ELF-1 (cell line): ENCODE measurements around the gene FLAD1.

Source experiments
- DNase-seq: peaks from one replicate; pipeline ENCODE4 v3.0.0-alpha.2; 2016; ENCODE audit warnings: low read depth, low spot score

Gene FLAD1

DNA sequence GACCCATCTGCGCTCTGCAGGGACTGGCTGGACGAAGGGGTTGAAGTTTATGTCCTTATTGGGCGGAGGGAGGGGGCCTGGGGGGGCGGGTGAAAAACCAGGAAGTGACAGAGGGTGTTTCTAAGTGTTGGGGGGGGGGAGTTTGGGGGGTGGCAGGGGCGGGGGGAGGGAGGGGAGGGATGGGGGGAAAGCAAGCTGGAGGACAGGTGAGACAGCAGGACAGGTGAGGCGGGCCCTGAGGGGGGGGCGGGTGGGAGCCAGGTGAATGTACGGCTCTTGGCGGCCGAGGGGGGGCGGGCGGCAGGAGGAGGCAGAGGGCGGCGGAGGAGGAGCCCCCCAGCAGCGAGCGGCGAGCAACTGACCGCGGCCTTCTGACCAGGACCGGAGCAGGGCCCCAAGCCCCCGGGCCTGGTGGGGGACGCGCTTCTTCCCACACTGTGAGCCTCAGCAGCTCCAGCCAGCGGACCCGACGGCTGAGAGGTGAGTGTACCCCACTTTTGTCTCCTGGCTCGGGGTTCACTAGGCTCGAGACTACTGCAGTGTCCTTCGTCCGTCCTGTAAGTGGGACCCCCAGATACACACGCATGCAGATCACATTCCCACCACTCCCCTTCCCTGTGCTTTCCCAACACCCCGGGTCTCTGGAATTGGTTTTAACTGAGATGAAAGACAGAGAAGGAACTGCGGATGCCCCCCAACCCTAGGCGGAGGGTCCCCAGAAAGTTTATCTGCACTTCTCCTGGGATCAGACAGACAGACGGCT, 19.5 kb downstream of the FLAD1 start, which contains the start of gene ZBTB7B:
Gene ZBTB7B, plus strand, starts transcription at position 339 of the 763 bp plus-strand sequence. CDS start 11,859 bp downstream, outside the sequence.
- peak; percentile 45 for DNase-seq

GRCh38 chr1:155003227-155003765, 20.2 kb downstream of the FLAD1 start:
- no peak for DNase-seq

- DNase-seq: peak; percentile 36
These were observed 20.7 kb downstream of the FLAD1 start for GRCh38 chr1:155003766-155004351.

DNA sequence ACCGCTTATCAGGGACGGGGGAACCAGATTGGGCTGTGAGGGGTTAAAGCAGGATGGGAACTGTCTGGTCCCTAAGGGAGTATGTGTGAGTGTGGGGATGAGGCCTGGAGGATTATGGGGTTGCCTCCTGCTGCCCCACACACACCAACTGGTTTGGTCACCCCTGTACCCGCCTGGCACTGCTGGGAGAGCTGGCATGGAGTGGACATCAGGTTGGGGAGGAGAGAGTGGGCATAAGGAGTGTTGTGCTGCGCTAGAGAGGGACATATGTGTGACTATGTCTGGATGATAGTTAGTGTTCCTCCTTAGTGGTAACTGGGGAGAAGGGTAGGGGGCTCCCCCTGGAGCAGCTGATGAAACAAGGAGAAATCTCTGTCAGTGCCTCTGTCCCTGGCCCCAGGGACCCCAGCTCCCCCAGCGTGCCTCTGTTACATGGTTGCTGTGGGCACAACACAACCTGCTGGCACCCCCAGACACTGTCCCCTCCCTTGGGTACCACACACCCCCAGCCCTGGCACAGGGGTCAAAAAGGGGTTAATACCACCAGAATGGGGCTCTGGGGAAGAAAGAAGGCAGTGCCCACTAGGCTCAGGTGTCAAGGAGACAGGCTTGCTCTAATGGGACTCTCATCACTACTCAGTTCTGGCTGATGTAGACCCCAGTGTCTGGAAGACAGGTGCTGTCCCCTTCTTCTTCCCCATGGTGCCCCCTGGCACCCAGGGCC, 21.4 kb downstream of the FLAD1 start:
- no peak for DNase-seq

DNA sequence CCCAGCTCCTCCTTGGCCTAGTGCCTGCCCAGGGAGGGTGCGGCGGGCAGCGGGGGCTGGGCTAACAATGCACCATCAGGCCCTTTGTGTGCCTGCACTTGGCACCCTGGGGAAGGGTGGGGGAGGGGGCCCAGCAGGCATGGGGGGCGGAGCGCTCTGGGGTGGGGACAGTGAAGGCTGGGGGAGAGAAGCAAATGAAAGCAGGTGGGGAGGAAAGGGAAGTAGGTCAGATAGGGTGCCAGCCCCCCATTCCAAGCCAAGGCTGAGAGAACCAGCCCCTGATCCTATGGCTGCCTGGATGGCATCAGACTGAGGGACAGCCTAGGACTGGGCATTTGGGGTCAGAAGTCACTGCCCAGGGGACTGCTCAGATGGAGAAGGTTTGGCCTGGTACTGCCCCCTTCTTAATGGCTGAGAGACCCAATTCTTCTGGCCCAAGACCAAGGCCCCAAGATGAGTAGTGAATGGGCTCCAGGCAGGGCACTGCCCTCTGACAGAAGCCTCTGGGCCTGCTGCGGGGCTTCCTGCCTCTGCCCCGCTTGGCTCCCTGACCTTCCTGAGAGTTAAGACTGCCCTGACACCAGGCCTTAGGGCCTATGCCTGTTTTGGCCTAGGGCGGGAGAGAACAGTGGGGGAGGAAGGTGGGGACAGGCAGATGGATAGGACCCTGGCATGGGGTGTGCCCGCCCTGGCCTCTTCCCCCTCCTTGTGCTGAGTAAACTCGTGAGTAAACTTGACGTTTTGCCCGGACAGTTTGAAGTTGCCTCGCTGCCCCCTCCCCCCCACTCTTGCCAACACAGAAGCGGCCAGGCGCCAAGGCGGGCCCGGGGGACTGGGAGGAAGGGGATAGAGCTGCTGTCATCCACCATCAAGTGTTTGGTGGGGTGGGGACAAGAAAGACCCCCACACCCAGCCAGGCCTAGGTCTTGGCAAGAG, 22.2 kb downstream of the FLAD1 start:
- no peak for DNase-seq

- no peak for DNase-seq
These were observed 23.5 kb downstream of the FLAD1 start for GRCh38 chr1:155006601-155007101.

- no peak for DNase-seq
These were observed 24.2 kb downstream of the FLAD1 start for GRCh38 chr1:155007251-155007828.

- DNase-seq: no peak
These were observed 25.1 kb downstream of the FLAD1 start for GRCh38 chr1:155008015-155008941.

DNA sequence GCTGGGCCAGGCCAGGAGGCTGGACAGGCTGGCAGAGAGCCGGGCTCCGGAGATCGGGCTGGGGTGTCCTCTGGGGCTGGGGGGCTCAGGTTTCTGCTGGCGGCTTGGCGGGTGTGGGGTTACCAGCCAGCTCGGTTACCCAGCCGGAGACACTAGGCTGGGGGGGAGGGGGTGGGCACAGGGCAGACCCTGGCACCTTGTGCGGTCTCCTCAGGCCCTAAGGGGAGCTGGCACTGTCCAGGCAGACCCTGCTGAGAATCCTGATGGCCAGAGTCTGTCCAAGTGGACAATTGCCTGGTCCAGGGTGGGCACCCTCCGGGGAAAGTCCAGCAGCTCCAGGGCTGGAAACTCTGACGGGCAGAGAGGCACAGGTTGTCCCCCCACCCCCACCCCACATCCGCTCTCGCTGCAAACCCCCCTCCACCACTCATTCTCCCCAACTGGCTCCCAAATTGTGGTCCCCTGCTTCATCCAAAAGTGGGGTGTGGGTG, 26.1 kb downstream of the FLAD1 start:
- no peak for DNase-seq

DNA sequence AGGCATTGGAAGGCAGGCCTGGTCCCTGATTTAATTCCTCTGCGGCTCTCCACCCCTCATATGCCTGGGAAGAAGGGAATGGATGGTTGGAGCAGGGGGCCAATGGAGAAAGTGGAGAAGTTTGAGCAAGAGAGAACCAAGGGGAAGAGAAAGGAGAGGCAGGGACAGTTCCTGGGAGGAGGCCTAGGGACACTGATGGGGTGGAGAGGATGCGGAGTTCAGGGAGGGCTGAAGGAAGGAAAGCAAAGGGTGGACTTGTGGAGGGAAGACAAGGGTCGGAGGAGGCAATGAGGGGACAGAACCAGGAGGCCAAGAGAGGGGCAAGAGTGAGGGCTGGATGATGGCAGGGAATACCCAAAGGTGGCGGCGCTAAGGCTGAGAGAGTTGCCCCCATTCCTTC, 26.6 kb downstream of the FLAD1 start:
- DNase-seq: no peak

DNA sequence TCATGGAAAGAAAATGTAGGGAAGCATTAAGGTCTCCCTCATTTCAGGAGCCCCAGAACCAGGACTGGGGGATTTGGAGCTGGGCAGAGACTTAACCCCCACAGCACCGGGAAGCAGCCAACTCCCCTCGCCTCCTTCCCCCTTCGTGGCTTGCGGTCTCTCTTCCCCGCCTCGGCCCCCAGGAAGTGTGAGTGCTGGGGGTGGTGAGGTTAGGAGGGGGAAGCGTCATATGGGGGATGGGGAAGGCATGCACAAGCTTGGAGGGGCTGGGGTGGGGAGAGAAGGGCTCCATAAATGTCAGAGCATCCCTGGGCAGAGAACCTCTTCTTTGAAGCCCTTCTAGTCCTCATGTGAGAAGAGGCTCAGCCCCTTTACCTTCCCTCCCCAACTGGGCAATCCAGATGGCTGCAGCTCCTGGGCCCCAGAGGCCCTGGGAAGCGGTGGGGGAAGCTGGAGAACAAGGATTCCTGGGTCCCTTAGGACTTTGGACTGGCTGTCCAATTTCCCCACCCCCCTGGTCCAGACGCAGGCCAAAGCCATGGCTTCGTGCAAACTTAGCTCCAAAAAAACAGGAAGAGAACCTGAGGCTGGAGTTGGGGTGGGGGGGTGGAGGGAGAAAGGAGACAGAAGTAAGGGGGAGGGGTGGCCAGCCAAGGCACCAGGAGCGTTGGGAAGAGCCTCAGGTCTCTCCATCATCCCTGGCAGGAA, 27.2 kb downstream of the FLAD1 start:
- DNase-seq: no peak

GRCh38 chr1:155011004-155011416, 27.9 kb downstream of the FLAD1 start:
- no peak for DNase-seq

DNA sequence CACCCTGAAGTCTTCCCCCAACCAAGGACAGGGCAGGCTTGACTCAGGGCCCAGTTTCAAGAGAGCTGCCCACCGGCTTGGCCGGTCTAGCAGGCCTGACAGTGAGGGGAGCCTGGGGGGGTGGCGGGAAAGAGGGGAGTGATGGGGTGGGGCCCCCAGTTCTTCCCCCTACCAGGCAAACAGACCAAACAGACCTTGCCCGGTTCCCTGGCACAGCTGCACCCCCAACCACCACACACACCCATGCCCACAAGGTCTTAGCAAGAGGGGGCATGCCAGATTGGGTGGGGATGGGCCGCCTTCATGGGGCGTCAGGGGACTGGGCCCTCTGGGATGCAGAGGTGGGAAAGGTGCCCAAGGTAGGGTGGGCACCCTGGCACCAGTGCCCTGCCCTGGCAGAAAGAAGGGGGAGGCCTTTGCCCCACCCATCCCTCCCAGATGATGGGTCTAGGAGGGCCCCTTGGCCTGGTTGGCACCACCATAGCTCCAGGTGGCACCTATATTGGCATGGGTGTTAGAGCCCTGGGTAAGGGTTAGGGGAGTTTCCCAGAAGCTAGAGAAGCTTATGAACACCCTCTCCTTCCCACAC, 28.4 kb downstream of the FLAD1 start:
- no peak for DNase-seq

DNA sequence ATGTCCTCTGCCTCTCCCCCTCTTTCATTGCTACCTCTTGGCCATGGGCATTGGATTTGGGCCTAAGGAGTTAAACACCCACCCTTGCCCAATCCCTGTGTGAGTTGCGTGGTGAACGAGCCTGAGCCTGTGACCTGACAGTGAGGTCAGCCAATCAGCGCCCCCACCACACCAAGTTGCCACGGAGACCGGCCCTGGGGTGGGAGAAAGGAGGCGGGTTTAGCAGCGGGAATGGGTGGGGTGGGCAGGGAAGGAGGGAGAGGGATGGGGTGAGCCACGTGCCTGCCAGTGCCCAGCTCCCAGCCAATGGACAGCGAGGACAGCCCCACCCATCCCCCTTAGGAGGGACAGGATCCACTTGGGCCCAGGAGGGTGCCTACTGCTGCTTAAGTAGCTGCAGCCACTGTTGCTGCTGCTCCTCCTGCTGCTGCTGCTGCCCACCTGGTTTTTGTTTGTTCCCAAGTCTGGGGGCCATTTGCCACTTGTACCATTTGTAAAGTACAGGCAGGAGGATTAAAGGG, 28.9 kb downstream of the FLAD1 start:
- peak; percentile 73 for DNase-seq

- no peak for DNase-seq
These were observed 29.8 kb downstream of the FLAD1 start for GRCh38 chr1:155012776-155013602.

DNA sequence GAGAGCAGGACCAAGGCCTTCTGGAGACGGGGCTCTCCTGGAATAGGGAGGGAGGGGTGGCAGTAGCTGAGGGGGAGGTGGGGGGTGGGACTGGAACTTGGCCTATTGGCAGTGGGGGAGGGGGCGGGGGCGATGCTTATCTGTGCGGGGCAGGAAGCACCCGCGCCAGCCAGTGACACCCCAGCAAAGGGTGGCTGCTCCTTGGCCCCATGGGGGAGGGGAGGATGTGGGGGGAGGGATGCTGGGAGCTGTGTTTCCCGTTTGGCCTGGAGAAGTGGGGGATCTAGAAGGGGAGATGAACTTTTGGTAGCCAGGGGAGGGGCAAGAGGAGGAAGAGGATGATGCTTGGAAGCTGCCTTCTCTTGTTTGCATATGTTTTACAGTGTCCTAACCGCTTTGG, 30.5 kb downstream of the FLAD1 start:
- DNase-seq: no peak
